DOHH2 (cell line): Measurements from ENCODE around the gene COX10.
A peak's percentile ranks its signal among the peaks of the same experiment; 100 is the strongest.
"Not testable (repeated sequence)": the region's sequence is repeated elsewhere in the genome, so short reads cannot be mapped to it uniquely, and the experiment has no call there.

Source experiments
- H3F3A ChIP-seq: fragments of 200-600 bp; sonication (generic), shearing (Covaris generic); 2 replicates; pipeline ENCODE4 v1.6.0; 2016; ENCODE audit warnings: antibody characterized with exemption, mild to moderate bottlenecking; ENCODE audit not compliant: control insufficient read depth, insufficient read depth
- H3K27ac ChIP-seq: fragments of 200-600 bp; sonication (generic); 2 replicates; pipeline ENCODE4 v1.5.1; 2014; ENCODE audit warnings: low read depth, mild to moderate bottlenecking, low read length, moderate library complexity
- H3K27me3 ChIP-seq: fragments of 200-600 bp; sonication (generic); 2 replicates; pipeline ENCODE4 v1.6.1; 2014; ENCODE audit warnings: mild to moderate bottlenecking, low read length, mixed read lengths; ENCODE audit not compliant: control insufficient read depth
- H3K36me3 ChIP-seq: fragments of 200-600 bp; sonication (generic); 2 replicates; pipeline ENCODE4 v1.6.1; 2014; ENCODE audit warnings: mild to moderate bottlenecking, low read length, moderate library complexity, mixed read lengths; ENCODE audit not compliant: control insufficient read depth
- H3K4me1 ChIP-seq: fragments of 200-600 bp; sonication (generic); 2 replicates; pipeline ENCODE4 v1.6.1; 2014; ENCODE audit warnings: mild to moderate bottlenecking, low read length, mixed read lengths; ENCODE audit not compliant: control insufficient read depth
- H3K4me2 ChIP-seq: fragments of 200-600 bp; sonication (generic); 2 replicates; pipeline ENCODE4 v1.6.0; 2014; ENCODE audit warnings: mild to moderate bottlenecking, low read length, moderate library complexity
- H3K4me3 ChIP-seq: fragments of 200-600 bp; sonication (generic); 2 replicates; pipeline ENCODE4 v1.5.1; 2014; ENCODE audit warnings: mild to moderate bottlenecking, low read length, mixed read lengths
- H3K79me2 ChIP-seq: fragments of 200-600 bp; sonication (generic); 2 replicates; pipeline ENCODE4 v1.6.1; 2014; ENCODE audit warnings: mild to moderate bottlenecking, low read length, mixed read lengths; ENCODE audit not compliant: control insufficient read depth
- H3K9me2 ChIP-seq: fragments of 200-600 bp; sonication (generic); replicated peaks from 2 replicates; pipeline ENCODE4 v1.6.1; 2014; ENCODE audit warnings: mild to moderate bottlenecking, low read length, mixed read lengths; ENCODE audit not compliant: control insufficient read depth
- H3K9me3 ChIP-seq: fragments of 200-600 bp; sonication (generic); 2 replicates; pipeline ENCODE4 v1.6.1; 2014; ENCODE audit warnings: antibody characterized with exemption, low read length, mixed read lengths; ENCODE audit not compliant: control insufficient read depth, insufficient read depth
- H4K20me1 ChIP-seq: fragments of 200-600 bp; sonication (generic); 2 replicates; pipeline ENCODE4 v1.6.0; 2014; ENCODE audit warnings: low read depth, mild to moderate bottlenecking, antibody characterized with exemption, low read length, moderate library complexity; ENCODE audit not compliant: control insufficient read depth, insufficient read depth
- EZH2phosphoT487 ChIP-seq: fragments of 200-600 bp; sonication (generic); IDR thresholded peaks from 2 replicates; pipeline ENCODE4 v1.6.1; 2017; ENCODE audit warnings: borderline replicate concordance, mild to moderate bottlenecking, antibody characterized with exemption, low read length, moderate library complexity, mixed read lengths
- TF ChIP-seq, protein P1 (sequence below): fragments of 200-600 bp; sonication (generic); IDR thresholded peaks from one replicate; pipeline ENCODE4 v1.5.1; 2014; ENCODE audit warnings: antibody characterized with exemption, mild to moderate bottlenecking, low read depth, low read length; ENCODE audit not compliant: poor library complexity, severe bottlenecking

COX10 gene

DNA sequence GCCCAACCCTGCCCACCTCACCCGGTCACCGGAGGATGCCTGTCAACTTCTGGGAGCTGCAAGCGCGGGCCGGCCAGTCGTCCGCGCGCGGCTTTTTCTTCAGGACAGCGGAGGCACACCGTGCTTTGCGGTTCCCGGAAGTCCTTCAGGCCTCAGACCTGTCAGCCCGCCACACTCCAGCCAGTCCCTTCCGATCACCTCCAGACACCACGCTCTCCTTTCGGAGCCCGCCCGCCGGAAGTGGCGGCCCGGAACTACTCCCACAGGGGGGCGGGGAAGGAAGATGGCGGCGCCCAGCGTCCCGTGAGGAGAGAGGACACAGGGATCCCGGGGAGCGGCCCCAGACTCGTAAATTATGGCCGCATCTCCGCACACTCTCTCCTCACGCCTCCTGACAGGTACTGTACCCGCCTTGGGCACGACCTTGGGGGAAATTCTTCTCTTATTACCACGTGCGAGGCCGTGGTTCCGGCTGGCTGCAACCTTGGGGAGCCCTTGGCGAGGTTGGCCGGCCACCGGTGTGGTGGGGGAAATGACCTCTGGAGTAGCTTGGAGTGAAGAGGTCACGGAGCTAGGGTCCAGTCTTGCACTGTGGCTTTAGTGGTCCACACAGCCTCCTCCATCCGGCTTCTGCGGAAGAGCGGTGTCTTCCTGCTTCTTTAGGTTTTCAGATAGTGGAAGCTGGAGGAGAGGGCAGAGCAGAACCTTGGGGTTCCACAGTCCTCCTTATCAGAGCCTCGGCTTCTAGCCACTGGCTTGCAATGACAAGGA lies at the start of gene COX10:
COX10 (plus strand) TSS at position 254 of the 771 bp plus-strand sequence; CDS start at position 356, 102 bp downstream.
- Histone ChIP-seq H3K4me1 (peaks cover 25% of the 10 kb centered on the region), H4K20me1 (no peaks in the 10 kb centered on the region), H3F3A (no peaks in the 10 kb centered on the region), H3K9me3 (no peaks in the 10 kb centered on the region), H3K27me3 (no peaks in the 10 kb centered on the region), H3K27ac (peak within 1 kb of the TSS; percentile 58), H3K4me2 (peak within 1 kb of the TSS; percentile 51), H3K79me2 (peaks cover 96% of the 10 kb centered on the region), H3K4me3 (peak within 1 kb of the TSS; percentile 99), H3K36me3 (peaks cover 55% of the 10 kb centered on the region), H3K9me2 (no peaks in the 10 kb centered on the region)
- TF ChIP-seq EZH2phosphoT487 = no peak
- TF ChIP-seq, protein P1, sequence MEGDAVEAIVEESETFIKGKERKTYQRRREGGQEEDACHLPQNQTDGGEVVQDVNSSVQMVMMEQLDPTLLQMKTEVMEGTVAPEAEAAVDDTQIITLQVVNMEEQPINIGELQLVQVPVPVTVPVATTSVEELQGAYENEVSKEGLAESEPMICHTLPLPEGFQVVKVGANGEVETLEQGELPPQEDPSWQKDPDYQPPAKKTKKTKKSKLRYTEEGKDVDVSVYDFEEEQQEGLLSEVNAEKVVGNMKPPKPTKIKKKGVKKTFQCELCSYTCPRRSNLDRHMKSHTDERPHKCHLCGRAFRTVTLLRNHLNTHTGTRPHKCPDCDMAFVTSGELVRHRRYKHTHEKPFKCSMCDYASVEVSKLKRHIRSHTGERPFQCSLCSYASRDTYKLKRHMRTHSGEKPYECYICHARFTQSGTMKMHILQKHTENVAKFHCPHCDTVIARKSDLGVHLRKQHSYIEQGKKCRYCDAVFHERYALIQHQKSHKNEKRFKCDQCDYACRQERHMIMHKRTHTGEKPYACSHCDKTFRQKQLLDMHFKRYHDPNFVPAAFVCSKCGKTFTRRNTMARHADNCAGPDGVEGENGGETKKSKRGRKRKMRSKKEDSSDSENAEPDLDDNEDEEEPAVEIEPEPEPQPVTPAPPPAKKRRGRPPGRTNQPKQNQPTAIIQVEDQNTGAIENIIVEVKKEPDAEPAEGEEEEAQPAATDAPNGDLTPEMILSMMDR = no peak

DNA sequence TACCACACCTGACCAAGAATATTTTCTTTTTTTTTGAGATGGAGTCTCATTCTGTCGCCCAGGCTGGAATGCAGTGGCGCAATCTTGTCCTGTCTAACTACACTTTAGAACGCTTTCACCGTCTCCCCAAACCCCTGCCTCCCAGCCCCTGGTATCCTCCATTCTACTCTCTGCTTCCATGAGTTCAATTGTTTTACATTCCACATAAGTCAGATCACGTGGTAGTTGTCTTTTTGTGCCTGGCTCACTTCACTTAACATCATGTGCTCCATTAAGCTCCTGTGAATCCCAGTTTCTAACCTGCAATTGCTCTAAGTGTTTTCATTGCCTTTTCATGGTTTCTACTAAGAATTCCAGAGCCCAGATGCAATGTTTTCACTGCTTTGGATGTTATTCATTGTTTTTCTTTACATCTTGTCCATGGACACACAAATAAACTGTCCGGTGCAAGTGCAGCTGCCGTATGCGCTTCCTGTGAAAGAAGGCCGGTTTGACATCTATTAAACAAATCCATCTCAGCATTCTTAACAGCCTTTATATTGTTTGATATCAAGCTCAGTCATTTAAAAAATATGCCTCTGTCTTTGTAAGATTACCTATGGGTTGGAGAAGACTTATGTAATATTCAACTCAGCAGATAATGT lies 47.5 kb upstream of the COX10 start:
- not testable (repeated sequence) for H3K36me3 ChIP-seq, H3K27ac ChIP-seq, H3K4me1 ChIP-seq, H3K4me3 ChIP-seq, H3K9me2 ChIP-seq, H3K9me3 ChIP-seq, H3K27me3 ChIP-seq, H3K4me2 ChIP-seq, H3K79me2 ChIP-seq, H4K20me1 ChIP-seq, H3F3A ChIP-seq

DNA sequence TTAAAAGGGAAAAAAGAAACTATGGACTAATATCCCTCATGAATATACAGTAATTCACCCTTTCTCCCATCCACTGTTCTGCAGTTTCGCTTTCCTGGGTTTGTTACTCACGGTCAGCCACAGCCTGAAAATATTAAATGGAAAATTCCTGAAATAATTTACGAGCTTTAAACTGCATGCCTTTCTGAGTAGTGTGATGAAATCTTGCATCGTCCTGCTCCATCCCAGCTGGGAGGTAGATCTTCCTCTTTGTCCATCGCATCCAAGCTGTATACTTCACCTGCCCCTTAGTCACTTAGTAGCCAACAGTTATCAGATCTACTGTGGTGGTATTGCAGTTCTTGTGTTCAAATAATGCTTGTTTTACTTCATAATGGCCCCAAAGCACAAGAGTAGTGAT lies 39.5 kb upstream of the COX10 start:
- not testable (repeated sequence) for H3K4me1 ChIP-seq, H3K9me3 ChIP-seq, H3K4me2 ChIP-seq, H3K27me3 ChIP-seq, H3K4me3 ChIP-seq, H3K9me2 ChIP-seq, H3K79me2 ChIP-seq, H3F3A ChIP-seq, H3K27ac ChIP-seq, H4K20me1 ChIP-seq
- peaks cover 31% of the 10 kb centered on the region for H3K36me3 ChIP-seq

DNA sequence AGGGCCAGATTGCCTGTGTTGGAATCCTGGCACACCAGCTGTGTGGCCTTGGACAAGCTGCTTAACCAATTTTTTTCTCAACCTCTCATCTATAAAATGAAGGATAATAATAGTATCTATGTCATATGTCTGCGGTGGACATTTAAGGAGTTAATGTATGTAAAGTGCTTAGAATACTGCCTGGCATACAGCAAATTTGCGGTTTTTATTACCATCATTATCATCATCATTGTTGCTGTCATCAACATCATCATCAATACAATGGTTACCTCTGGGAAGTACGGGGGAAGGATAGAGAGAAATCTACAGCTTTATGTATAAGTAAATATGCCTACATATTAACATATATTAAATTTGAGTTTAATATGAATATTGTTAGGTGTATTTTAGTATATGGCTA lies 37.1 kb upstream of the COX10 start:
- H3K36me3 ChIP-seq = peaks cover 35% of the 10 kb centered on the region
- no peaks in the 10 kb centered on the region for H3K4me1 ChIP-seq
- H3K79me2 ChIP-seq = no peaks in the 10 kb centered on the region
- H3F3A ChIP-seq = no peaks in the 10 kb centered on the region; the same call in 1 of the 2 replicates
- H3K4me2 ChIP-seq = no peak overlapping the region
- H3K9me3 ChIP-seq = no peaks in the 10 kb centered on the region
- no peaks in the 10 kb centered on the region for H3K27me3 ChIP-seq
- H4K20me1 ChIP-seq = no peaks in the 10 kb centered on the region
- TF ChIP-seq, protein P1 = no peak
- TF ChIP-seq EZH2phosphoT487 = no peak
- H3K4me3 ChIP-seq = no peak overlapping the region
- H3K27ac ChIP-seq = no peak overlapping the region
- no peaks in the 10 kb centered on the region for H3K9me2 ChIP-seq
